Glutamatergic neuron (in vitro differentiated cells): Measurements from ENCODE around the gene KIF26B. TPM values are rescaled to one million over a fixed set of nuclear protein-coding genes. Genes with fewer than 3 reads are reported as not detected.

Source experiments
- DNase-seq: peaks from one replicate; pipeline ENCODE4 v3.0.0; 2022
- H3K27ac Mint-ChIP-seq: one replicate; pipeline ENCODE4 v1.8.0; 2020; ENCODE audit warnings: mild to moderate bottlenecking, mixed read lengths, inconsistent platforms; ENCODE audit not compliant: unreplicated experiment
- H3K27me3 Mint-ChIP-seq: one replicate; pipeline ENCODE4 v1.8.0; 2020; ENCODE audit warnings: mild to moderate bottlenecking, moderate library complexity, mixed read lengths, inconsistent platforms; ENCODE audit not compliant: unreplicated experiment
- H3K36me3 Mint-ChIP-seq: one replicate; pipeline ENCODE4 v1.8.0; 2020; ENCODE audit warnings: mild to moderate bottlenecking, mixed read lengths, inconsistent platforms; ENCODE audit not compliant: unreplicated experiment
- H3K4me1 Mint-ChIP-seq: one replicate; pipeline ENCODE4 v1.8.0; 2020; ENCODE audit warnings: mild to moderate bottlenecking, low read depth, mixed read lengths, inconsistent platforms; ENCODE audit not compliant: unreplicated experiment
- H3K4me3 Mint-ChIP-seq: one replicate; pipeline ENCODE4 v1.8.0; 2020; ENCODE audit warnings: mild to moderate bottlenecking, mixed read lengths, inconsistent platforms; ENCODE audit not compliant: unreplicated experiment
- H3K9me3 Mint-ChIP-seq: one replicate; pipeline ENCODE4 v1.8.0; 2020; ENCODE audit warnings: mild to moderate bottlenecking, moderate library complexity, mixed read lengths, inconsistent platforms; ENCODE audit not compliant: unreplicated experiment
- CTCF ChIP-seq: fragments of 200-600 bp; sonication (generic); IDR thresholded peaks from one replicate; pipeline ENCODE4 v1.5.0; 2021; ENCODE audit not compliant: partially characterized antibody, unreplicated experiment
- total RNA-seq: library from RNA; stranded (reverse); fragmentation: NEBNext Ultra II Directional; extraction: Animal tissue kit (Norgen Biotek cat#: 25700); gene quantifications from one replicate; pipeline ENCODE4 v1.2.1, GENCODE V29; 2021; ENCODE audit not compliant: unreplicated experiment

KIF26B gene
- total RNA-seq, 1 donor from 2014 or later, result 2.4 TPM

- Mint-ChIP-seq H3K9me3 (peaks cover 6% of the 10 kb centered on the region), H3K4me3 (no peak overlapping the region), H3K36me3 (peaks cover 24% of the 10 kb centered on the region), H3K27ac (no peak overlapping the region), H3K27me3 (peaks cover 5% of the 10 kb centered on the region), H3K4me1 (no peaks in the 10 kb centered on the region)
- TF ChIP-seq CTCF, result no peak
- no peak for DNase-seq
Observed at GRCh38 chr1:245645406-245645805, 490.6 kb downstream of the KIF26B start.

GRCh38 chr1:245645894-245646293 lies 491.1 kb downstream of the KIF26B start:
- peaks cover 28% of the 10 kb centered on the region for H3K36me3 Mint-ChIP-seq
- peaks cover 6% of the 10 kb centered on the region for H3K9me3 Mint-ChIP-seq
- H3K4me1 Mint-ChIP-seq, result no peaks in the 10 kb centered on the region
- no peak overlapping the region for H3K27ac Mint-ChIP-seq
- no peak overlapping the region for H3K4me3 Mint-ChIP-seq
- peaks cover 5% of the 10 kb centered on the region for H3K27me3 Mint-ChIP-seq
- TF ChIP-seq CTCF, result no peak
- no peak for DNase-seq

- H3K4me1 Mint-ChIP-seq, result no peaks in the 10 kb centered on the region
- H3K27me3 Mint-ChIP-seq, result peaks cover 5% of the 10 kb centered on the region
- no peak for TF ChIP-seq CTCF
- no peak overlapping the region for H3K27ac Mint-ChIP-seq
- no peak for DNase-seq
- peaks cover 9% of the 10 kb centered on the region for H3K9me3 Mint-ChIP-seq
- H3K4me3 Mint-ChIP-seq, result no peak overlapping the region
- H3K36me3 Mint-ChIP-seq, result peaks cover 25% of the 10 kb centered on the region
Observed at GRCh38 chr1:245648749-245649522, 494.2 kb downstream of the KIF26B start.

- H3K27ac Mint-ChIP-seq, result no peak overlapping the region
- no peak overlapping the region for H3K4me3 Mint-ChIP-seq
- H3K36me3 Mint-ChIP-seq, result peaks cover 20% of the 10 kb centered on the region
- peaks cover 10% of the 10 kb centered on the region for H3K9me3 Mint-ChIP-seq
- H3K4me1 Mint-ChIP-seq, result no peaks in the 10 kb centered on the region
- no peak for DNase-seq
- H3K27me3 Mint-ChIP-seq, result peaks cover 5% of the 10 kb centered on the region
- TF ChIP-seq CTCF, result no peak
Observed at GRCh38 chr1:245649666-245650065, 494.9 kb downstream of the KIF26B start.

GRCh38 chr1:245650441-245650960 lies 495.7 kb downstream of the KIF26B start:
- no peak overlapping the region for H3K27ac Mint-ChIP-seq
- TF ChIP-seq CTCF, result no peak

More at GRCh38 chr1:245650441-245650960, 495.7 kb downstream of the KIF26B start:
- H3K9me3 Mint-ChIP-seq, result peaks cover 10% of the 10 kb centered on the region
- H3K27me3 Mint-ChIP-seq, result peaks cover 2% of the 10 kb centered on the region
- no peak overlapping the region for H3K4me3 Mint-ChIP-seq
- DNase-seq, result no peak
- peaks cover 18% of the 10 kb centered on the region for H3K36me3 Mint-ChIP-seq
- H3K4me1 Mint-ChIP-seq, result no peaks in the 10 kb centered on the region
